ENCODE data around the gene RALY.

The RALY gene

GRCh38 chr20:34047010-34047687, 53.4 kb downstream of the RALY start:
- no peak for DNase-seq (ENCODE audit: low read depth)

- no peak for DNase-seq (ENCODE audit: low read depth)
Measured at GRCh38 chr20:34047917-34048316, 54.2 kb downstream of the RALY start.

GRCh38 chr20:34049389-34049788, 55.7 kb downstream of the RALY start:
- no peak for DNase-seq (ENCODE audit: low read depth)

- DNase-seq (ENCODE audit: low read depth) = no peak
Measured at GRCh38 chr20:34049897-34050695, 56.4 kb downstream of the RALY start.

GRCh38 chr20:34052414-34052813, 58.7 kb downstream of the RALY start:
- no peak for DNase-seq (ENCODE audit: low read depth)

- DNase-seq (ENCODE audit: low read depth) = no peak
Measured at GRCh38 chr20:34055290-34055689, 61.6 kb downstream of the RALY start.

GRCh38 chr20:34058831-34059230, 65.1 kb downstream of the RALY start:
- no peak for DNase-seq (ENCODE audit: low read depth)

- DNase-seq (ENCODE audit: low read depth) = no peak
Measured at GRCh38 chr20:34060970-34061369, 67.3 kb downstream of the RALY start.

- DNase-seq (ENCODE audit: low read depth) = no peak
Measured at GRCh38 chr20:34061695-34062094, 68.0 kb downstream of the RALY start.

GRCh38 chr20:34062570-34063482, 69.1 kb downstream of the RALY start:
- DNase-seq (ENCODE audit: low read depth) = no peak

GRCh38 chr20:34064286-34064685, 70.6 kb downstream of the RALY start:
- no peak for DNase-seq (ENCODE audit: low read depth)

GRCh38 chr20:34065260-34065659, 71.5 kb downstream of the RALY start:
- no peak for DNase-seq (ENCODE audit: low read depth)

GRCh38 chr20:34066476-34067090, 72.9 kb downstream of the RALY start:
- DNase-seq (ENCODE audit: low read depth) = no peak

- no peak for DNase-seq (ENCODE audit: low read depth)
Measured at GRCh38 chr20:34068001-34068400, 74.3 kb downstream of the RALY start.

- DNase-seq (ENCODE audit: low read depth) = no peak
Measured at GRCh38 chr20:34069341-34070078, 75.8 kb downstream of the RALY start.

- DNase-seq (ENCODE audit: low read depth) = no peak
Measured at GRCh38 chr20:34070079-34070439, 76.3 kb downstream of the RALY start.

GRCh38 chr20:34070859-34071258, 77.1 kb downstream of the RALY start:
- no peak for DNase-seq (ENCODE audit: low read depth)

- DNase-seq (ENCODE audit: low read depth) = no peak
Measured at GRCh38 chr20:34072076-34072475, 78.4 kb downstream of the RALY start.

GRCh38 chr20:34072778-34073177, 79.1 kb downstream of the RALY start:
- DNase-seq (ENCODE audit: low read depth) = no peak

GRCh38 chr20:34074101-34074760, 80.5 kb downstream of the RALY start:
- no peak for DNase-seq (ENCODE audit: low read depth)

- DNase-seq (ENCODE audit: low read depth) = no peak
Measured at GRCh38 chr20:34075647-34076046, 81.9 kb downstream of the RALY start.
